Activated naive CD8-positive, alpha-beta T cell treated with anti-CD3 and anti-CD28 coated beads for 36 hours (primary cell): ENCODE data around the gene DNAI1. TPM values are rescaled to one million over a fixed set of nuclear protein-coding genes. Genes with fewer than 3 reads are reported as not detected.
"Not testable (repeated sequence)": the region's sequence is repeated elsewhere in the genome, so short reads cannot be mapped to it uniquely, and the experiment has no call there.

Experiments used
- DNase-seq: peaks from one replicate; pipeline ENCODE4 v3.0.0; 2021
- H3K27ac Mint-ChIP-seq: one replicate; pipeline ENCODE4 v1.8.0; 2022; ENCODE audit warnings: mild to moderate bottlenecking, moderate library complexity, mixed read lengths
- H3K27me3 Mint-ChIP-seq: one replicate; pipeline ENCODE4 v1.8.0; 2022; ENCODE audit warnings: mild to moderate bottlenecking, mixed read lengths
- H3K36me3 Mint-ChIP-seq: one replicate; pipeline ENCODE4 v1.8.0; 2021; ENCODE audit warnings: mild to moderate bottlenecking, mixed read lengths
- H3K4me1 Mint-ChIP-seq: one replicate; pipeline ENCODE4 v1.8.0; 2021; ENCODE audit warnings: mixed read lengths
- H3K4me3 Mint-ChIP-seq: one replicate; pipeline ENCODE4 v1.8.0; 2022; ENCODE audit warnings: mild to moderate bottlenecking, moderate library complexity, mixed read lengths
- H3K9me3 Mint-ChIP-seq: one replicate; pipeline ENCODE4 v1.8.0; 2022; ENCODE audit warnings: mixed read lengths
- total RNA-seq, 2 experiments: library from RNA; stranded (reverse); gene quantifications; one replicate each; pipeline ENCODE4 v1.2.3, GENCODE V29; 2021

Gene DNAI1
- total RNA-seq, 2 experiments from 2014 or later = not detected

DNA sequence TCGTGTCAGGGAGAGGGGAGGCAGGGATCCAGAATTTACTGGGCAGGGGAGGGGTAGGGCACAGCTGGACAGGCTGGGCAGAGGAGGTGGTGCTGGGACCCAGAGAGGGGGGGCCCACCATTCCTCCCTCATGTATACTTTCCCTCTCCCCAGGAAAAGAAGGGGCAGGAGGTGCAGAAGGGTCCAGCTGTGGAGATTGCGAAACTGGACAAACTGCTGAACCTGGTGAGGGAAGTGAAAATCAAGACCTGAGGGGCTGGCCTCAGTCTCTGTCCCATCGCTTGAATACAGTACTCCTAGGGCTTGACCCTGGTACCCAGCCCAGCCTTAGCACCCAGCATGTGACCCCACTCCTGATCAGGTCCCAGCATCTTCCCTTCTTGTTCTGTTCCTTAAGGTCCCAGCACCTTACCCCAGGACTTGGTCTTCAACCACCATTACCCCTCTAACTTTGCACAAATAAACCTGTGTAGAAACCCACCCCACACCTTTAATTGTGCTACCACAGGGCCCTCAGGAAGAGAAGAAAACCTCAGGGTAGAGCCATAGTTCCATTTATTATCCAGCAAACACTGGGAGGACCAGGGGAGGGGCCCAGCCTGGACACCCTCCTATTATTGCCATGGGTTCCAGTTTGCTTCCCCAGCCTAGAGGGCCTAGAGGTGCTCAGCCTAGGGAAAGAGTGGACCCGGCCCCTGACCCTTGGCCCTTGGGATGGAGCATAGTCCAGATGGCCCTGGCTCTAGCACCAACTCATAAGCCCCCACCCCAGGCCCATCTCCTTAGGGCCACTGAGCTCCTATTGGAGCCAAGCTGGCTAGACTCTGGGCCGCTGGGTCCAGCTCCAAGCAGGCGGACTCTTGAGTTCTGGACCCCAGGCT is 62.1 kb downstream of the DNAI1 start:
- Mint-ChIP-seq H3K27me3 (peaks cover 22% of the 10 kb centered on the region), H3K9me3 (no peaks in the 10 kb centered on the region), H3K36me3 (no peaks in the 10 kb centered on the region), H3K4me1 (peaks cover 19% of the 10 kb centered on the region), H3K4me3 (no peak overlapping the region), H3K27ac (no peak overlapping the region)
- no peak for DNase-seq

GRCh38 chr9:34521406-34522045 is 62.9 kb downstream of the DNAI1 start:
- DNase-seq = no peak
- no peaks in the 10 kb centered on the region for H3K36me3 Mint-ChIP-seq
- H3K4me1 Mint-ChIP-seq = peaks cover 19% of the 10 kb centered on the region
- H3K9me3 Mint-ChIP-seq = no peaks in the 10 kb centered on the region
- peaks cover 26% of the 10 kb centered on the region for H3K27me3 Mint-ChIP-seq
- no peak overlapping the region for H3K4me3 Mint-ChIP-seq
- H3K27ac Mint-ChIP-seq = no peak overlapping the region

GRCh38 chr9:34522091-34522887 is 63.7 kb downstream of the DNAI1 start:
- no peaks in the 10 kb centered on the region for H3K9me3 Mint-ChIP-seq
- H3K4me3 Mint-ChIP-seq = peak overlapping the region; percentile 36
- no peak overlapping the region for H3K27ac Mint-ChIP-seq
- no peak for DNase-seq
- peaks cover 19% of the 10 kb centered on the region for H3K4me1 Mint-ChIP-seq
- peaks cover 29% of the 10 kb centered on the region for H3K27me3 Mint-ChIP-seq
- no peaks in the 10 kb centered on the region for H3K36me3 Mint-ChIP-seq

GRCh38 chr9:34522971-34523797 is 64.6 kb downstream of the DNAI1 start, which contains the start of gene ENHO:
Gene ENHO, minus strand, starts transcription at chr9:34522990. Its CDS starts 1,295 bp downstream, at chr9:34521695.
- Mint-ChIP-seq H3K4me3 (peak within 1 kb of the TSS; percentile 36), H3K27me3 (peaks cover 30% of the 10 kb centered on the region), H3K4me1 (peaks cover 19% of the 10 kb centered on the region), H3K9me3 (no peaks in the 10 kb centered on the region), H3K36me3 (no peaks in the 10 kb centered on the region), H3K27ac (no peak within 1 kb of the TSS)
- DNase-seq = peak; percentile 93

GRCh38 chr9:34524349-34524748 is 65.7 kb downstream of the DNAI1 start:
- Mint-ChIP-seq H3K36me3 (no peaks in the 10 kb centered on the region), H3K27ac (no peak overlapping the region), H3K9me3 (no peaks in the 10 kb centered on the region), H3K27me3 (peaks cover 30% of the 10 kb centered on the region), H3K4me1 (peaks cover 19% of the 10 kb centered on the region), H3K4me3 (no peak overlapping the region)
- DNase-seq = no peak

DNA sequence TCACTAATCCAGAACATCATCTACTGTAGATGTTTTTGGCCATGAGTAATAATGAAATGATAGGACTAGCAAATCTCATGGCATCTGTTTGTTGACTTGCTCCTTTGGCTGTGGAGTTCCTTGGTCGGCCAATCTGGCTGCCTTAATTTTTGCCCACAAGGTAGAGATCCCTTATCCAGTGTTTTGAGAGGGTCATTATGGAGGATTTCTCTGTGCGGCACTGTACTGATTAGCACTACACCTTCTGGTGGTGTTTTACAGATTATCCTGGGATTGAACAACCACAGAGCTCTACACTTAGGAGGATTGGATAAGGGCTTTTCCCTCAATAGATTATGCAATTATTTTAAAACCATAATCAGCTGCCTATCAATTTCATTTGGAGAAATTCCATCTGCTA is 67.4 kb downstream of the DNAI1 start:
- no peaks in the 10 kb centered on the region for H3K36me3 Mint-ChIP-seq
- no peak overlapping the region for H3K27ac Mint-ChIP-seq
- H3K9me3 Mint-ChIP-seq = no peaks in the 10 kb centered on the region
- no peak for DNase-seq
- no peak overlapping the region for H3K4me3 Mint-ChIP-seq
- peaks cover 44% of the 10 kb centered on the region for H3K27me3 Mint-ChIP-seq
- peaks cover 19% of the 10 kb centered on the region for H3K4me1 Mint-ChIP-seq

GRCh38 chr9:34532041-34532440 is 73.4 kb downstream of the DNAI1 start:
- peaks cover 54% of the 10 kb centered on the region for H3K27me3 Mint-ChIP-seq
- not testable (repeated sequence) for H3K4me3 Mint-ChIP-seq, H3K27ac Mint-ChIP-seq, H3K9me3 Mint-ChIP-seq, H3K36me3 Mint-ChIP-seq, H3K4me1 Mint-ChIP-seq, DNase-seq

DNA sequence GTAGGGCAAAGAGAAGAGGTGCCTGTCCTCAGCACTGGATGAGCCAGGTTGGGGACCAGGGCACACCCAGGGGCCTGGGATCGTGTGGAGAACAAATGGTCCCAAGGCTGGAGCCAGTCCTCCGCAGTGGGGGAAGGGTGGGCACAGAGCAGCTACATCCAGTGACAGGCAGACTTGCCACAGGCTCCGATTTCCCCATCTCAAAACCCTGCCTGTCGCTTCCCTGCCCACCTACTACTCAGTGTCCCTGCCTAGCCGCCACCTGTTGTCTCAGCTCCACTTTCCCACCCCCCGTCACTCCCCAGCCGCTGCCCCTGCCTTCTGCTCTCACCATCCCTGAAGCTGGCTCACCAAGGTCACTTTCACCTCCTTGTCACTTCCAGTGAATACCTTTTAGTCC is 78.1 kb downstream of the DNAI1 start:
- Mint-ChIP-seq H3K27me3 (peaks cover 26% of the 10 kb centered on the region), H3K4me1 (no peaks in the 10 kb centered on the region), H3K4me3 (no peak overlapping the region), H3K36me3 (no peaks in the 10 kb centered on the region), H3K27ac (no peak overlapping the region), H3K9me3 (no peaks in the 10 kb centered on the region)
- no peak for DNase-seq

DNA sequence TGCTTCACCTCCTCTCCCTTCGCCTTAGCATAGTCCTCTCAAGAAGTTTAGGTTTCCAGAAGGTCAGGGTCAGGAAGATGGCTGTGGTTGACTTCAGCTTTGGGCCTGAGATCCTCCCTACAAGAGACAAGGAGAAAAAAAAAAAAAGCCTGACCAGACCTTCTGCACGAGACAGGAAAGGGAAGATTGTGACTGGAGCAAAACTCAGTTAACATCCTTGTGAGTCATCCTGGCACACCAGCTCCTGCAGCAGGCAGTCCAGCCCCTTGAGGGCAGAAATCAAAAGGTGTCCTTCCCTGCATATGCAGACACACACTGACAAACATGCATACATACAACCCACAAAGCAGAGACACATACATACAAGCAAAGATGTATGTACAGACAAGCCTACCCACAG is 82.2 kb downstream of the DNAI1 start:
- H3K36me3 Mint-ChIP-seq = no peaks in the 10 kb centered on the region
- H3K4me1 Mint-ChIP-seq = no peaks in the 10 kb centered on the region

DNA sequence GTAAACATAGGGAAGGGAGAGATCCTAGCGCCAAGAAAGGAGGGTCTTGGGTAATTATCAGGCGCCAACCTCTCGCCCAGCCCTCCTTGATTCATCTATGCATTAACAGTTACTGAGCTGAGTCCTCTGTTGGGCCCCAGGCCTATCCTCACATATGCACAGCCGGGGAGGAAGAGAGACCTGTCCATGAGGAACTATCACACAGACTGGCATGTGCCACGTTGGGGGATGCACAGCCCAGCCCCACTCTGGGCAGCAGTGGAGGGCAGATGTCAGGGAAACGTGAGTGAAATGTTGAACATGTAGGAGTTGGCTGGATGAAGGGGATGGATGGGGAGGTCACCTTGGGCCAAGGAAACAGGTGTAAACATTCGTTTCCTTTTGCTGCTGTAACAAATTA is 82.9 kb downstream of the DNAI1 start:
- DNase-seq = no peak
- no peak overlapping the region for H3K4me3 Mint-ChIP-seq
- H3K36me3 Mint-ChIP-seq = no peaks in the 10 kb centered on the region
- no peaks in the 10 kb centered on the region for H3K9me3 Mint-ChIP-seq
- H3K4me1 Mint-ChIP-seq = no peaks in the 10 kb centered on the region
- no peak overlapping the region for H3K27ac Mint-ChIP-seq
- H3K27me3 Mint-ChIP-seq = peaks cover 5% of the 10 kb centered on the region

More for the DNA sequence above, 82.2 kb downstream of the DNAI1 start:
- DNase-seq = no peak
- no peak overlapping the region for H3K27ac Mint-ChIP-seq
- no peak overlapping the region for H3K4me3 Mint-ChIP-seq
- no peaks in the 10 kb centered on the region for H3K9me3 Mint-ChIP-seq
- no peaks in the 10 kb centered on the region for H3K27me3 Mint-ChIP-seq

DNA sequence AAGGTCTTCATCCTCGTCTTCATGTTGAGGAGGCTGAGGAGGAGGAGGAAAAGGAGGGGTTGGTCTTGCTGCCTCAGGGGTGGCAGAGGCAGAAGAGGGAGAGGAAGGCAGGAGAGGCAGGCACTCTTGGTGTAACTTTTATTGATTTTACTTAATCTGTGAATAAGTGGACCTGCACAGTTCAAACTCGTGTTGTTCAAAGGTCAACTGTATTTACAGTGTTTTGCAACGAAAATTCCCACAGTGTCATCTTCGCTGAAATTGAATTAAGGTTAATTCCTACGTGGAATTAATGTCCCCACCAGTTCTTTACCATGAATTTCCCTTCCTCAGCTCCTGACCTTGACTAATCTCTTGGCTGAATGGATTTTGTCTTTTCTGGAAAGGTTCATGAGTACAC is 85.4 kb downstream of the DNAI1 start:
- H3K27ac Mint-ChIP-seq = no peak overlapping the region
- peaks cover 17% of the 10 kb centered on the region for H3K27me3 Mint-ChIP-seq
- no peaks in the 10 kb centered on the region for H3K4me1 Mint-ChIP-seq
- no peaks in the 10 kb centered on the region for H3K9me3 Mint-ChIP-seq
- no peak for DNase-seq
- H3K4me3 Mint-ChIP-seq = no peak overlapping the region
- H3K36me3 Mint-ChIP-seq = no peaks in the 10 kb centered on the region

DNA sequence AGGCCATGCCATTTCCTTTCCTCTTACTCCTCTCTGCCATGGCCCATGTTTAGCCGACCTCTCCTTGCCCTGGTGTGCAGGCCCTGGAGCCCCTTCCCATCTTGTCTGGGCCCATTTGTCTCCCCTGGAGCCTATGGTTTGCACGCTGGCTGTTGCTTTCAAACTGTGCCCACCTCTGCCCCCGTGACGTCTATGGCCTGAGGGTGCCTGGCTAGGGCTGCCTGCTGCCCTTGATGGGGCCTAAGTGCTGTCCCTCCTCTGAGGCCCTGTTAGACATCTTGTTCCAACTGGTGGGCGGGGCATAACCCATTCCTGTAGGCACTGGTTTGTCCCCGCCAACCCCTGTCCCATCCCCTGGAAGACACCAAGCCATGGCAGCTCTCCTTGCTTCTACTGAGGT is 86.9 kb downstream of the DNAI1 start:
- no peaks in the 10 kb centered on the region for H3K36me3 Mint-ChIP-seq
- peaks cover 17% of the 10 kb centered on the region for H3K27me3 Mint-ChIP-seq
- no peak for DNase-seq
- H3K4me1 Mint-ChIP-seq = no peaks in the 10 kb centered on the region
- no peak overlapping the region for H3K27ac Mint-ChIP-seq
- H3K4me3 Mint-ChIP-seq = no peak overlapping the region
- no peaks in the 10 kb centered on the region for H3K9me3 Mint-ChIP-seq

- H3K9me3 Mint-ChIP-seq = no peaks in the 10 kb centered on the region
- no peaks in the 10 kb centered on the region for H3K36me3 Mint-ChIP-seq
- H3K27me3 Mint-ChIP-seq = peaks cover 17% of the 10 kb centered on the region
- H3K4me1 Mint-ChIP-seq = no peaks in the 10 kb centered on the region
- DNase-seq = no peak
- H3K4me3 Mint-ChIP-seq = no peak overlapping the region
- H3K27ac Mint-ChIP-seq = no peak overlapping the region
These were observed 87.7 kb downstream of the DNAI1 start for GRCh38 chr9:34546102-34546833.
